ENCODE results near the gene PIP4K2A.
"Not testable (repeated sequence)": the region's sequence is repeated elsewhere in the genome, so short reads cannot be mapped to it uniquely, and the experiment has no call there.

PIP4K2A gene

DNA sequence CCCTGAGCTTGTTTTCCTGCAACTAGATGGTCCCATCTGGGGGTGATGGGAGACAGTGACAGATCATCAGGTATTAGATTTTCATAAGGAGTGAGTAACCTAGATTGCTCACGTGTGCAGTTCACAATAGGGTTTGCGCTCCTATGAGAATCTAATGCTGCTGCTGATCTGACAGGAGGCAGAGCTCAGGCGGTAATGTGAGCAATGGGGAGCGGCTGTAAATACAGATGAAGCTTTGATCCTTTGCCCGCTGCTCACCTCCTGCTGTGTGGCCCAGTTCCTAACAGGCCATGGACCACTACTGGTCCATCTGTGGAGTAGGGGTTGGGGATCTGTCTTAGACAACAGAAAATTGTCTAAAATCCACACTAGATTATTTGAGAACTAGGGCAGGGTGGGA lies 22.3 kb downstream of the PIP4K2A start:
- DNase-seq = not testable (repeated sequence)

DNA sequence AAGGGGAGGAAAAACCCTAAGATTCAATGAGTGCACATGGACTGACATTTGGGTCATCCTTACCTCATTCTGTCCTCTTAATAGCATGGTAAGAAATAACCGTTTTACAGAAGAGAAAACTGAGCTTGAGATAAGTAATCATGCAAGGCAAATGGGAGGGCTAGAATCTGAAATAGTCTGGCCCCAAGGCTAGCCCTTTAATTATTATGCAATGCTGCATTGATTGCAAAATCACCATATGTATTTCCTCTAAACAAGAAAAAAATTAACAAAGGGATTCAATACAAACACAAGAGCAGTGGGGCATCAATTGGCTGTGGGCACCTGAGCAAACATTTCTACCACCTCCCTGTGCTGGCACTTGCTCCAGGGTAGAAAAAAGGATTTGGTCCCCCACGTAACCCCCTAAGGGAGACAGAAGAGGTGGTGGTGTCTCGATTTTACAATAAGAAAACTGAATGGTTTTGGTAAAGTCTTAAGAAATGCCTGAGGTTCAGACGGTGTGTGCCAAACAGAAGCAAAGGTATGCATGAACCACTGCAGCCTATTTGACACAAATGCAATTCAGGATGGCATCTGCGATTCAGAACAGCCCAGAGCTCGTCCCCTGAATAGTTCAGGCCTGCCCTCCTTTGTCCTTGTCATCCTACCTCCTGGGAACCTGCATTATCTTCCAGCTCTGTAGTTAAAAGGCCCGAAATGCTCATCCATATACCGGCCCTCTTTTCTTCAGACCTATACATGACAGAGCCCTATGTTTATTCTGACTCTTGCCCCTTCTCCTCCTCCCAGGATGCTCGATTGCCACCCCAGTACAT lies 23.6 kb downstream of the PIP4K2A start:
- no peak for DNase-seq

- DNase-seq = no peak
Measured at GRCh38 chr10:22690158-22690557, 24.2 kb downstream of the PIP4K2A start.

DNA sequence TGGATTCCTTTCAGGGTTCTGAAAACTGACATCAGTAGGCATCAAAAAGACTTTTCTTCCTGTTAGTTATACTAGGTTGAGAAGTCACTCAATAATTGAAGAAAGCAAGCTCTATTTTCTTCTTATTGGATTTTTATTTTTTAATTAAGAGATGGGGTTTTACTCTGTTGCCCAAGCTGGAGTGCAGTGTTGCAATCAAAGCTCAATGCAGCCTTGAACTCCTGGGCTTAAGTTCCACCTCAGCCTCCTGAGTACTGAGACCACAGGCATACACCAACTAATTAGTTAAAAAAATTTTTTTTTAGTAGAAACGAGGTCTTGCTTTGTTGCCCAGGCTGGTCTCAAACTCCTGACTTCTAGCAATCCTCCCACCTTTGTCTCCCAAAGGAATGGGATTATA lies 28.0 kb downstream of the PIP4K2A start:
- no peak for DNase-seq

GRCh38 chr10:22685926-22686325 lies 28.5 kb downstream of the PIP4K2A start:
- DNase-seq = no peak

- DNase-seq = no peak
Measured at GRCh38 chr10:22684699-22685098, 29.7 kb downstream of the PIP4K2A start.

GRCh38 chr10:22683140-22683389 lies 31.3 kb downstream of the PIP4K2A start:
- DNase-seq = no peak

DNA sequence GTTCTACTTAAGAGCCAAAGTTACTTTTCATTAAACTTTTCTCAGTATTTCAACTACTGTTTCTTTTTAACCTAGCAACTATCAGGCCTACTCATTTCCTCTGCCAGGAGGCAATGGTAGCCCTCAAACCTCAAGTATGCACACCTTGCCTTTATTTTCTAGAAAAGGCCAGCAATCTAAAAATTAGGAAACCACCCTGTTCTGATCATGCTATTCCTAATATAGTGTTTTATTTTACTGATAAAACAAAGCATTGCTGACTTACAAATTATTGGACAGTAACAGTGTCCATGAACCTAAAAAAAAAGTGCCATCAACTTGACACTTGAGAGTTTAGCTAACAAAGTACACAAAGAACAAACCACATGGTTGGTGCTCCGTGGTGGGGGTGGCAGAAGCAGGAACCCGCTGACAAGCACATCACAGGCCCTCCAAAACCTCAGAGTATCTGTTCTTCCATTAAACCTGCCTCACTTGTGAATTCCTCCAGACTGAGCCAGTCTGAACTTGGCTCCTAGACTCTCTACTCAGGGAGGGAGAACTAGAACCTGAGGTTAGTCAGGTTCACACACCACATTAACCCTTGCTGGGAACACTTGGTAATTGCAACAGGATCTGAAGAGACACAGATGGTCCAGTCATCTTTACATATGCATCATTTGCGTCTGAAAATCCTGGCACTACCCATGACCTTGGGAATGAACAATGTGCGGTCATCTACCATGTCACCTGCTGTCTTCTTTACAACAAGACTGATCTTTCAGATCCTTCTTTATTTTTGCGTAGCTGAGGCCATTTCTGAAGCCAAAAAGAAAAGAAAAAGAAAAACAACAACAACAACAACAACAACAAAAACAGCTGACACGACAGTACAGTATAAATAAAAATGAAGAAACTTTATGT lies 31.9 kb downstream of the PIP4K2A start:
- DNase-seq = peak in 1 of 2 experiments; percentile 47

GRCh38 chr10:22681783-22682183 lies 32.6 kb downstream of the PIP4K2A start:
- DNase-seq = peak in 1 of 2 experiments; percentile 67

DNA sequence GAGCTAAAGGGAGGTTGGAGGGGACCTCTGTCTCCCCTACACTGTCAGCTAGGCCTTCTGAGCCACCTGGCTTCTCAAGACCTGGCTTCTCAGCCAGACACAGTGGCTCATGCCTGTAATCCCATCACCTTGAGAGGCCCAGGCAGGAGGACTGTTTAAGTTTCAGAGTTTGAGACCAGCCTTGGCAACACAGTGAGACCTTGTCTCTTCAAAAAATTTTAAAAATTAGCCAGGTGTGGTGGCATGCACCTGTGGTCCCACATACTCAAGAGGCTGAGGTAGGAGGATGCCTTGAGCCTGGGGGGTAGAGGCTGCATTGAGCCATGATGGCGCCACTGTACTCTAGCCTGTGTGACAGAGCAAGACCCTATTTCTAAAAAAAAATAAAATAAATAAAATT lies 33.1 kb downstream of the PIP4K2A start:
- no peak for DNase-seq

GRCh38 chr10:22679608-22680007 lies 34.8 kb downstream of the PIP4K2A start:
- no peak for DNase-seq

GRCh38 chr10:22677333-22677732 lies 37.0 kb downstream of the PIP4K2A start:
- no peak for DNase-seq

DNA sequence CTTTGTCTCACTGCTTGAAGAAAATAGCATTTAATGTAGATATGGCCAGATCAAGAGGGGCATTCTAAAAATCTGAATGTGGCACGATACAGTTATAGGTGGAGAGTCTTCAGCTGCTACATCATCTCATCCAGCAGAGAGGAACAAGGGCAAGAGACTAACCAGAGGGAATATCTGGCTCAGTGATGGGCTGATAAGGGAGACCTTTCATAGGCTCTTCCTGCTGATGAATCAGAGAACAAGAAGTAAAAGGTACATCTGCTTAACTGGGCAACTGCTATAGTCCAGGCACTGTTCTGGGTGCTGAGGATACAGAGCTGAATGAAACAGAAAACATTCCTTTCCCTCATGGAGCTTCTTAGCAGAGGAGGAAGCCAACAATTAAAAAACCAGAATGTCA lies 37.9 kb downstream of the PIP4K2A start:
- DNase-seq = no peak

GRCh38 chr10:22674573-22674930 lies 39.8 kb downstream of the PIP4K2A start:
- DNase-seq = no peak

DNA sequence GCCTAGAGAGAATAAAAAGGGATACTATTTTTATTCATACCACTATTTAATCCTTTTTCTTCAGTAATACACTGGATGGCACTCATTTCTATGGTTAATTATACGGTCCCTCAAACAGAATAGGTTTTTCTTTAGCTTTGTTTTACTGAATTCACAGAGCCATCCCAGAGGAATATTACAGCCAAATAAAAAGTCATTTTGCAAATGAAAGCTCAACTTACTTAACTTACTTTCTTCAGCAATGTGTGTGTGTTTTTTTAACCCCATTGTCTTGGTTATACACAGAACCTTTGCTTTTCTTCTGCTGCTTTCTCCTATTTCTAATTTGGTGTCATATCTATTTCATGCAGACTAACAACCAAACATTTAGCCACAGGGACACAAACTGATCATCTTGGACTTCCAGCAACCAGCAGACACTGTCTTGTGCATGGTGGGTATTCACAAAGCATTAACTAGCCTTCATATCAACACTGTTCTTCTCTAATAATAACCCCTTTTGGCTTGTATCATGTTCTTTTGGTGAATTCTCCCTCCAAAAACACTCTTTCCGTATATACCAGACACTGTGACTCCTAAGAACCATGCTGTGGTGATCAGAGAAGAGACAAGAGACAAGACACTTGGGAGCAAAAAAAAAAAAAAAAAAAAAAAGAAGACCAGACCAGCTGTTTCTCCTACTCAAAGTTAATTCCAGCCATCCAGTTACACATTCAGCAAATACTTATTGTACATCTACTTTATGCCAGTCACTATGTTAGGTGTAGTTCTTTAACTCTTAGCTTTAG lies 40.4 kb downstream of the PIP4K2A start:
- no peak for DNase-seq

- no peak for DNase-seq
Measured at GRCh38 chr10:22673091-22673392, 41.3 kb downstream of the PIP4K2A start.

- no peak for DNase-seq
Measured at GRCh38 chr10:22672319-22673090, 41.9 kb downstream of the PIP4K2A start.

GRCh38 chr10:22670788-22671187 lies 43.6 kb downstream of the PIP4K2A start:
- DNase-seq = no peak

GRCh38 chr10:22669163-22669711 lies 45.1 kb downstream of the PIP4K2A start:
- DNase-seq = no peak

DNA sequence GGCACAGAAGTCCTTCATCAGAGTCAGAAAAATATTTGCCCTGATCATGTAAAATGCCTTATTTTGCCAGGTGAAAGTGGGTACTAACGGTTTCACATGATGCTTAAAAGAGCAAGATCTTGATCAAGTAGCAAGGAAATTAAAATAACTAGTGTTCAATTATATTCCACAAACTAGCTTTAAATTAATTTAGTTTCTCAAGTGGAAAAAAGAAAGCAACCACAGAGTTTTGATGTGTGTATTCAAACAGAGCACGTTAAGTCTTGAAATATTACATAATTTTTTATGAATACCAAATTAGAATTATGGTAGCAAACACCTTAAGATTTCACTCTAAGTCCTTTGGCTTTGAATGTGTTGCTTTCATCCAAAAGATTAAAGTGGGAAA lies 47.3 kb downstream of the PIP4K2A start:
- DNase-seq = no peak

GRCh38 chr10:22666287-22667092 lies 47.9 kb downstream of the PIP4K2A start:
- DNase-seq = peak in 1 of 2 experiments; percentile 61

GRCh38 chr10:22665329-22665728 lies 49.0 kb downstream of the PIP4K2A start:
- DNase-seq = no peak

Data from stimulated activated CD4-positive, alpha-beta T cell treated with anti-CD3 and anti-CD28 coated beads, Interleukin-4, amount 100 ng/mL, for 4 hours (primary cell).